Right atrium auricular region (tissue), 2 donors: Measurements from ENCODE around the gene HS6ST2. TPM values are rescaled to one million over a fixed set of nuclear protein-coding genes. Genes with fewer than 3 reads are reported as not detected.
A peak's percentile ranks its signal among the peaks of the same experiment; 100 is the strongest.

ENCODE experiments used
- DNase-seq: peaks from one replicate; pipeline ENCODE4 v3.0.0-alpha.2; 2019; ENCODE audit warnings: low spot score
- H3K27ac ChIP-seq, 2 donors: fragments of 200-600 bp; sonication (generic); 1 replicate in 1 of 2; 2 replicates in 1 of 2; pipeline ENCODE4 v1.5.1; 2016 to 2019
- H3K27me3 ChIP-seq, 2 donors: fragments of 200-600 bp; sonication (generic); one replicate each; pipeline versions ENCODE4 v1.5.1 to v1.6.0; 2017 to 2019
- H3K36me3 ChIP-seq: fragments of 200-600 bp; sonication (generic); one replicate; pipeline ENCODE4 v1.5.1; 2016
- H3K4me1 ChIP-seq, 2 donors: fragments of 200-600 bp; sonication (generic); one replicate each; pipeline versions ENCODE4 v1.5.1 to v1.6.0; 2017 to 2019
- H3K4me3 ChIP-seq, 2 donors: fragments of 200-600 bp; sonication (generic); 1 replicate in 1 of 2; 2 replicates in 1 of 2; pipeline ENCODE4 v1.5.1; 2017 to 2019; ENCODE audit warnings: mild to moderate bottlenecking in 1 of 2, moderate library complexity in 1 of 2
- H3K9me3 ChIP-seq, 2 donors: fragments of 200-600 bp; sonication (generic); one replicate each; pipeline ENCODE4 v1.5.1; 2019
- CTCF ChIP-seq, 2 donors: fragments of 200-600 bp; sonication (generic); IDR thresholded peaks; one replicate each; pipeline ENCODE4 v1.5.1; 2019; ENCODE audit warnings: antibody characterized with exemption in 2 of 2
- total RNA-seq, 2 donors: library from RNA; depleted of rRNA; stranded (reverse); fragments of >200 nt; gene quantifications; one replicate each; pipeline ENCODE4 v1.1.0, GENCODE V29; 2016

HS6ST2 gene
- total RNA-seq, 2 donors from 2014 or later: 0.26 to 0.39 TPM

GRCh38 chrX:132965461-132965860 is 7.0 kb upstream of the HS6ST2 start:
- H3K9me3 ChIP-seq: no peaks in the 10 kb centered on the region
- no peaks in the 10 kb centered on the region for H3K36me3 ChIP-seq
- DNase-seq: no peak
- peaks cover 0 to 4% of the 10 kb centered on the region in 2 donors for H3K27me3 ChIP-seq
- no peak overlapping the region for H3K27ac ChIP-seq
- no peak overlapping the region for H3K4me3 ChIP-seq
- no peaks in the 10 kb centered on the region for H3K4me1 ChIP-seq
- no peak for TF ChIP-seq CTCF (IDR thresholded peaks at IDR 0.05)

- peaks cover 0 to 17% of the 10 kb centered on the region in 2 donors for H3K4me1 ChIP-seq
- H3K4me3 ChIP-seq: no peak overlapping the region
- no peak for TF ChIP-seq CTCF (IDR thresholded peaks at IDR 0.05)
- H3K27ac ChIP-seq: no peak overlapping the region
- peaks cover 0 to 10% of the 10 kb centered on the region in 2 donors for H3K27me3 ChIP-seq
- H3K9me3 ChIP-seq: no peaks in the 10 kb centered on the region
- no peaks in the 10 kb centered on the region for H3K36me3 ChIP-seq
- no peak for DNase-seq
Measured at GRCh38 chrX:132961511-132961910, 3.1 kb upstream of the HS6ST2 start.

GRCh38 chrX:132957211-132958090 is 978 bp downstream of the HS6ST2 start:
- peaks cover 0 to 25% of the 10 kb centered on the region in 2 donors for H3K4me1 ChIP-seq
- no peak for TF ChIP-seq CTCF (IDR thresholded peaks at IDR 0.05)
- no peak for DNase-seq
- H3K27ac ChIP-seq: no peak overlapping the region
- H3K9me3 ChIP-seq: no peaks in the 10 kb centered on the region
- peaks cover 0 to 6% of the 10 kb centered on the region in 2 donors for H3K27me3 ChIP-seq
- no peaks in the 10 kb centered on the region for H3K36me3 ChIP-seq
- H3K4me3 ChIP-seq: peak overlapping the region; percentile 26 to 50

- no peaks in the 10 kb centered on the region for H3K36me3 ChIP-seq
- H3K4me3 ChIP-seq: peak overlapping the region; percentile 26 to 50
- H3K4me1 ChIP-seq: peaks cover 0 to 25% of the 10 kb centered on the region in 2 donors
- H3K27me3 ChIP-seq: peaks cover 0 to 6% of the 10 kb centered on the region in 2 donors
- H3K27ac ChIP-seq: no peak overlapping the region
- no peaks in the 10 kb centered on the region for H3K9me3 ChIP-seq
- no peak for DNase-seq
- TF ChIP-seq CTCF (IDR thresholded peaks at IDR 0.05): no peak
Measured at GRCh38 chrX:132956421-132957210, 1.8 kb downstream of the HS6ST2 start.

GRCh38 chrX:132955690-132956089 is 2.7 kb downstream of the HS6ST2 start:
- Histone ChIP-seq H3K4me1 (peaks cover 0 to 25% of the 10 kb centered on the region in 2 donors), H3K27me3 (peaks cover 0 to 6% of the 10 kb centered on the region in 2 donors), H3K4me3 (no peak overlapping the region), H3K36me3 (no peaks in the 10 kb centered on the region), H3K27ac (no peak overlapping the region), H3K9me3 (no peaks in the 10 kb centered on the region)
- no peak for DNase-seq
- TF ChIP-seq CTCF (IDR thresholded peaks at IDR 0.05): no peak
